Neutrophil (primary cell): ENCODE measurements around the gene GNPTG.

ENCODE experiments used
- H3K27ac ChIP-seq: fragments of 200-600 bp; sonication (generic); 2 replicates; pipeline ENCODE4 v1.5.1; 2016; ENCODE audit warnings: mild to moderate bottlenecking, moderate library complexity
- H3K27me3 ChIP-seq: fragments of 200-600 bp; sonication (generic); 2 replicates; pipeline ENCODE4 v1.6.0; 2016; ENCODE audit warnings: mild to moderate bottlenecking
- H3K36me3 ChIP-seq: fragments of 200-600 bp; sonication (generic); 2 replicates; pipeline ENCODE4 v1.5.1; 2017
- H3K4me1 ChIP-seq, 2 experiments: fragments of 200-600 bp in 1 of 2; sonication (generic) in 1 of 2; 1 replicate in 1 of 2; 2 replicates in 1 of 2; pipeline versions ENCODE4 v1.5.1 to v1.6.1; 2013 to 2016; ENCODE audit warnings: low read depth in 1 of 2, low read length in 1 of 2, mild to moderate bottlenecking in 1 of 2, moderate library complexity in 1 of 2; ENCODE audit not compliant: control insufficient read depth in 1 of 2, insufficient read depth in 1 of 2
- H3K4me3 ChIP-seq, 2 experiments: fragments of 200-600 bp in 1 of 2; sonication (generic) in 1 of 2; 1 replicate in 1 of 2; 2 replicates in 1 of 2; pipeline ENCODE4 v1.5.1; 2013 to 2016; ENCODE audit warnings: low read depth in 1 of 2, low read length in 1 of 2, mild to moderate bottlenecking in 1 of 2, moderate library complexity in 1 of 2
- H3K9me3 ChIP-seq: fragments of 200-600 bp; sonication (generic); 2 replicates; pipeline ENCODE4 v1.5.1; 2016
- TF ChIP-seq, protein P1 (sequence below): fragments of 200-600 bp; sonication (generic); IDR thresholded peaks from 2 replicates; pipeline ENCODE4 v1.5.1; 2016; ENCODE audit warnings: antibody characterized with exemption

GNPTG gene

DNA sequence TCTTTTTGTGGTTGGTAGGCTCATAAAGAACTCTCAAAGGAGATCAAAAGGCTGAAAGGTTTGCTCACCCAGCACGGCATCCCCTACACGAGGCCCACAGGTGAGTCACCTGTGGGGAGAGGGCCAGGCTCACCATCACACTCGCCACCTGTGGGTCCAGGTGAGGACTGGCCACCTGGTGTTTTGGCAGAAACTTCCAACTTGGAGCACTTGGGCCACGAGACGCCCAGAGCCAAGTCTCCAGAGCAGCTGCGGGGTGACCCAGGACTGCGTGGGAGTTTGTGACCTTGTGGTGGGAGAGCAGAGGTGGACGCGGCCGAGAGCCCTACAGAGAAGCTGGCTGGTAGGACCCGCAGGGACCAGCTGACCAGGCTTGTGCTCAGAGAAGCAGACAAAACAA, 11.1 kb downstream of the GNPTG start:
- TF ChIP-seq, protein P1, sequence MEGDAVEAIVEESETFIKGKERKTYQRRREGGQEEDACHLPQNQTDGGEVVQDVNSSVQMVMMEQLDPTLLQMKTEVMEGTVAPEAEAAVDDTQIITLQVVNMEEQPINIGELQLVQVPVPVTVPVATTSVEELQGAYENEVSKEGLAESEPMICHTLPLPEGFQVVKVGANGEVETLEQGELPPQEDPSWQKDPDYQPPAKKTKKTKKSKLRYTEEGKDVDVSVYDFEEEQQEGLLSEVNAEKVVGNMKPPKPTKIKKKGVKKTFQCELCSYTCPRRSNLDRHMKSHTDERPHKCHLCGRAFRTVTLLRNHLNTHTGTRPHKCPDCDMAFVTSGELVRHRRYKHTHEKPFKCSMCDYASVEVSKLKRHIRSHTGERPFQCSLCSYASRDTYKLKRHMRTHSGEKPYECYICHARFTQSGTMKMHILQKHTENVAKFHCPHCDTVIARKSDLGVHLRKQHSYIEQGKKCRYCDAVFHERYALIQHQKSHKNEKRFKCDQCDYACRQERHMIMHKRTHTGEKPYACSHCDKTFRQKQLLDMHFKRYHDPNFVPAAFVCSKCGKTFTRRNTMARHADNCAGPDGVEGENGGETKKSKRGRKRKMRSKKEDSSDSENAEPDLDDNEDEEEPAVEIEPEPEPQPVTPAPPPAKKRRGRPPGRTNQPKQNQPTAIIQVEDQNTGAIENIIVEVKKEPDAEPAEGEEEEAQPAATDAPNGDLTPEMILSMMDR, result no peak
- Histone ChIP-seq H3K4me3 (no peak overlapping the region), H3K9me3 (no peaks in the 10 kb centered on the region), H3K4me1 (peaks cover 0 to 4% of the 10 kb centered on the region in 2 experiments), H3K36me3 (peaks cover 97% of the 10 kb centered on the region), H3K27ac (no peak overlapping the region), H3K27me3 (no peaks in the 10 kb centered on the region)

DNA sequence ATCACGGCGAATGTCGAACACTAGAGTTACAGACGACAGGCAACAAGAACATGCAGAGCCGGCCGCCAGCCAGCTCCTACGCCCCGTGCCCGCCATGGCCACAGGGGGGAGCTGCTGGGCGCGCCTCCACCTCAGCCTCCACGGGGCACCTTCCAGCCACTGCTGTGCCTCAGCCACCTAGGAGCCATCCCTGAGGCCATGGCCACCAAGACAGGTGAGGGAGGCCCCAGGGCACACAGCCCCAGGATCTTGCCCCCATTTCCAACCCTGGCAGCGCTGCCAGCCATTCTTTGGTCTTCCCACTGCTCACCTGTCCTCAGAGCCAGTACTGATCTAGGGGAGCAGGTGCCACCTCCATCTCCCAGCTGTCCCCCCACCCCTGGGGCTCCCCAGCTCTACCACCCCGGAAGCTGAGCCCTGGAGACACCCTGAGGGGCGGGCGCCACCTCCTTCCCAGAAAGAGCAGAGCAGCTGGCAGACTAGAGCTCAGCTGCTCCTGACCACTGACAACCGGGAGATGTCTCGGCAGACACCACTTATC, 11.8 kb downstream of the GNPTG start:
- Histone ChIP-seq H3K27ac (no peak overlapping the region), H3K36me3 (peaks cover 96% of the 10 kb centered on the region), H3K27me3 (no peaks in the 10 kb centered on the region), H3K4me3 (no peak overlapping the region), H3K4me1 (peaks cover 0 to 4% of the 10 kb centered on the region in 2 experiments), H3K9me3 (no peaks in the 10 kb centered on the region)
- TF ChIP-seq, protein P1, result peak; percentile 62

DNA sequence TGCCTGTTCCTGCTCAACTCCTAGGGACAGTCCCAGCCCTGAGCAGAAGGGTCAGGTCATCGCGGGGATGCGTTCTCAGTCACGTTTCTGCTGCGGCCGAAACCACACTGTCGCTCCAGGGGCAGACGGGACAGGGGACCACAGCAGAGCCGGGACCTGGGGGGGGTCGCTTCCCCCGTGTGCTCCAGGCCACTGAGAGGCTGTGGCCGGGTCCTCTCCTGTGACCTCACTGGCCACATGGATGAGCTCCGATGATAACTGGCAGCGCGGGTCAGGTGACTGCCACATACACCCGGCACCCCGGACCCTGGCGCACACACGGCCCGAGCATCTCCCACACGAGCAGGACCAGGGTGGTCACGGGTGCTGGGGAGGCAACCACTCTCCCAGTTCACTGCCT, 12.8 kb downstream of the GNPTG start:
- TF ChIP-seq, protein P1, result no peak
- Histone ChIP-seq H3K27me3 (no peaks in the 10 kb centered on the region), H3K9me3 (no peaks in the 10 kb centered on the region), H3K4me3 (no peak overlapping the region), H3K36me3 (peaks cover 98% of the 10 kb centered on the region), H3K27ac (no peak overlapping the region), H3K4me1 (peaks cover 0 to 4% of the 10 kb centered on the region in 2 experiments)

DNA sequence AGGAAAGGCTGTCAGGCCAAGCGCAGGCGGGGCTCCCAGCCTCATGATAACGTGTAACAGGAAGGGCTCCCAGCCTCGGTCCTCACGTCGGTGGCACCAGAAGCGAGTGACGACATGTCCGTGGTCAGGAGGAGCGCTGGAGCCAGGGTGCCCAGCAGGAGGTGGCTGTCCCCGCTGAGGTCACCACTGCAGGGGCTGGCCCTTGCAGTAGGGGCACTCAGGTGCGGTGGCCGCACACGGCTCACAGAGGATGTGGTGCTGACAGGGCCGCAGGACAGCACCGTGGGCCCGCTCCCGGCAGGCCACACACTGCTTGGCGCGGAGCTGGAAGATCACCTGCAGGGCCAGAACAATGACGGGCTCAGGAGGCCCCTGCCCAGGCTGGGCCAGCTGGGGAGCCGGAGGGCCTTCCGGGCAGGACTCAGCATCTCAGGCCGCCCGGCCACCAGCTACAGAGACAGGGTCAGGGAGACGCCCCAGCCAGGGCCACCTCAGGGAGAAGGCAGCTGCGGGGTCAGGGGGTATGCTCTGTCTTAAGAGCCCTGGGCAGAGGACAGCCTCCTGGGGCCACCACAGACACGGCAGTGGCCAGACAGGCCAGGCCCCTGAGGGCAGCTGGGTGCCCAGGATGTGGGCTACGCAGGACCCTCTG, 14.5 kb downstream of the GNPTG start:
- Histone ChIP-seq H3K9me3 (no peaks in the 10 kb centered on the region), H3K36me3 (peaks cover 96% of the 10 kb centered on the region), H3K4me3 (no peak overlapping the region), H3K4me1 (peaks cover 0 to 4% of the 10 kb centered on the region in 2 experiments), H3K27ac (no peak overlapping the region), H3K27me3 (no peaks in the 10 kb centered on the region)
- TF ChIP-seq, protein P1, result no peak

DNA sequence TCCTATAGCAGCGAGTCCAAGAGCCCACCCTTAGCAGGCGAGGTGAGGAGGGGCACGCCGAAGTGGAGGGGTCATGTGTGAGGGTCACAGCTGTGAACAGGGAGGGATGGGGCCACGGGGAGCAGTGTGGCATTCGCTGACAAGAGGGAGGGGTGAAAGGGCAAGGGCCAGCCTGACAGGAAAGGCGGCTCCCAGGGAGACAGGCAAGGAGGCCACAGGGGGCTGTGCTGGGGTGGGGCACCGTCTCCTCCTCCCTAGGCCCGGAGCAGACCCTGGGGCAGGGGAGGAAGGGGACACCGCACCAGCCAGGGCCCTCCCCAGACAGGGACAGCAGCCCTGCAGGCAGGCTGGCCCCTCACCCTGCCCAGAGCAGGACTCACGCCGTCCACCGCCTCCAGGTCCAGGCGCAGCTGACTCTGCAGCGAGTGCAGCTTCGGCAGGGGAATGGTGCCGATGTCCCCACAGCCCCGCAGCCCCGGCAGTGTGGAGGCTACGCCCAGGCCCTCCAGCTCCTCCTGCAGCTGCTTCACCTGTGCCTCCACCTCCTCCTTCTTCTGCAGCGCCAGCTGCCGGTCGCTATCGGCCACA, 15.1 kb downstream of the GNPTG start:
- no peak overlapping the region for H3K4me3 ChIP-seq
- H3K27me3 ChIP-seq, result no peaks in the 10 kb centered on the region
- no peak overlapping the region for H3K27ac ChIP-seq
- H3K36me3 ChIP-seq, result peaks cover 96% of the 10 kb centered on the region
- H3K9me3 ChIP-seq, result no peaks in the 10 kb centered on the region
- TF ChIP-seq, protein P1, result no peak
- peaks cover 0 to 4% of the 10 kb centered on the region in 2 experiments for H3K4me1 ChIP-seq
